HepG2 (cell line): ENCODE measurements around the gene GRAMD1A. TPM values are rescaled to one million over a fixed set of nuclear protein-coding genes. Genes with fewer than 3 reads are reported as not detected.

Source experiments
- KDM4B ChIP-seq: sonication (generic); formaldehyde crosslinking; IDR thresholded peaks from 2 replicates; pipeline ENCODE4 v1.4.0; 2020; ENCODE audit warnings: missing genetic modification reagents
- PLRG1 ChIP-seq: fragments of 450-650 bp; conservative IDR thresholded peaks from 2 replicates; pipeline ENCODE4 v1.6.1; 2016
- SCMH1 ChIP-seq: sonication (generic); formaldehyde crosslinking; IDR thresholded peaks from 2 replicates; pipeline ENCODE4 v1.9.0; 2021; ENCODE audit warnings: missing genetic modification reagents, mild to moderate bottlenecking, borderline replicate concordance
- TARDBP ChIP-seq: sonication (generic); formaldehyde crosslinking; IDR thresholded peaks from 2 replicates; pipeline ENCODE4 v1.8.0; 2022; ENCODE audit warnings: mild to moderate bottlenecking, missing genetic modification reagents
- ZBTB38 ChIP-seq: sonication (generic); formaldehyde crosslinking; IDR thresholded peaks from 2 replicates; pipeline ENCODE4 v1.5.1; 2020; ENCODE audit warnings: mild to moderate bottlenecking, missing genetic modification reagents
- ZNF282 ChIP-seq: fragments of 450-650 bp; IDR thresholded peaks from 2 replicates; pipeline ENCODE4 v1.6.1; 2018; ENCODE audit not compliant: partially characterized antibody
- ZNF460 ChIP-seq: sonication (generic); formaldehyde crosslinking; IDR thresholded peaks from 2 replicates; pipeline ENCODE4 v1.5.1; 2020; ENCODE audit warnings: missing genetic modification reagents, mild to moderate bottlenecking, borderline replicate concordance
- ZNF782 ChIP-seq: sonication (generic); formaldehyde crosslinking; IDR thresholded peaks from 2 replicates; pipeline ENCODE4 v1.4.0; 2020; ENCODE audit warnings: missing genetic modification reagents, mild to moderate bottlenecking, borderline replicate concordance
- ZNF841 ChIP-seq: sonication (generic); formaldehyde crosslinking; IDR thresholded peaks from 2 replicates; pipeline ENCODE4 v1.8.1; 2023; ENCODE audit warnings: missing genetic modification reagents, borderline replicate concordance
- ZSCAN25 ChIP-seq: sonication (generic); formaldehyde crosslinking; IDR thresholded peaks from 2 replicates; pipeline ENCODE4 v1.8.0; 2022; ENCODE audit warnings: mild to moderate bottlenecking, missing genetic modification reagents
- polyA plus RNA-seq, 8 experiments: library from polyadenylated mRNA; depleted of rRNA in 3 of 8; stranded (reverse) in 7 of 8; unstranded in 1 of 8; fragments of >200 nt; fragmentation: Illumina TruSeq in 4 of 8; extraction: Trizol in 4 of 8; gene quantifications; 2 replicates each; pipeline versions ENCODE4 v1.2.1 to v1.2.3, GENCODE V29; 2011 to 2016; ENCODE audit warnings: low read depth in 4 of 8, missing spikeins in 1 of 8, mixed read lengths in 1 of 8; ENCODE audit not compliant: insufficient read depth in 1 of 8
- total RNA-seq, 5 experiments: library from RNA; depleted of rRNA; stranded (reverse); fragments of >200 nt; fragmentation: Illumina TruSeq; extraction: Trizol; gene quantifications; 2 replicates each; pipeline ENCODE4 v1.2.3, GENCODE V29; 2016; ENCODE audit warnings: low read depth in 1 of 5
- TF ChIP-seq, protein P1 (sequence below): sonication (generic); formaldehyde crosslinking; IDR thresholded peaks from 2 replicates; pipeline ENCODE4 v1.4.0; 2020; ENCODE audit warnings: missing genetic modification reagents
- TF ChIP-seq, protein P2 (sequence below): sonication (generic); formaldehyde crosslinking; IDR thresholded peaks from 2 replicates; pipeline ENCODE4 v1.4.0; 2020; ENCODE audit warnings: missing genetic modification reagents
- TF ChIP-seq, protein P3 (sequence below): sonication (generic); formaldehyde crosslinking; IDR thresholded peaks from 2 replicates; pipeline ENCODE4 v1.4.0; 2020; ENCODE audit warnings: mild to moderate bottlenecking, low read depth, missing genetic modification reagents
- TF ChIP-seq, protein P4 (sequence below): sonication (generic); formaldehyde crosslinking; IDR thresholded peaks from 2 replicates; pipeline ENCODE4 v1.4.0; 2020; ENCODE audit warnings: missing genetic modification reagents, mild to moderate bottlenecking, borderline replicate concordance
- TF ChIP-seq, protein P5 (sequence below): sonication (generic); formaldehyde crosslinking; IDR thresholded peaks from 2 replicates; pipeline ENCODE4 v1.4.0; 2020; ENCODE audit warnings: low read depth, mild to moderate bottlenecking, missing genetic modification reagents

The GRAMD1A gene
- total and polyA plus RNA-seq, 2 of the 13 experiments (the other 11 are each of a cell fraction or from before 2014, with no cell fraction given): 14.7 to 181 TPM

DNA sequence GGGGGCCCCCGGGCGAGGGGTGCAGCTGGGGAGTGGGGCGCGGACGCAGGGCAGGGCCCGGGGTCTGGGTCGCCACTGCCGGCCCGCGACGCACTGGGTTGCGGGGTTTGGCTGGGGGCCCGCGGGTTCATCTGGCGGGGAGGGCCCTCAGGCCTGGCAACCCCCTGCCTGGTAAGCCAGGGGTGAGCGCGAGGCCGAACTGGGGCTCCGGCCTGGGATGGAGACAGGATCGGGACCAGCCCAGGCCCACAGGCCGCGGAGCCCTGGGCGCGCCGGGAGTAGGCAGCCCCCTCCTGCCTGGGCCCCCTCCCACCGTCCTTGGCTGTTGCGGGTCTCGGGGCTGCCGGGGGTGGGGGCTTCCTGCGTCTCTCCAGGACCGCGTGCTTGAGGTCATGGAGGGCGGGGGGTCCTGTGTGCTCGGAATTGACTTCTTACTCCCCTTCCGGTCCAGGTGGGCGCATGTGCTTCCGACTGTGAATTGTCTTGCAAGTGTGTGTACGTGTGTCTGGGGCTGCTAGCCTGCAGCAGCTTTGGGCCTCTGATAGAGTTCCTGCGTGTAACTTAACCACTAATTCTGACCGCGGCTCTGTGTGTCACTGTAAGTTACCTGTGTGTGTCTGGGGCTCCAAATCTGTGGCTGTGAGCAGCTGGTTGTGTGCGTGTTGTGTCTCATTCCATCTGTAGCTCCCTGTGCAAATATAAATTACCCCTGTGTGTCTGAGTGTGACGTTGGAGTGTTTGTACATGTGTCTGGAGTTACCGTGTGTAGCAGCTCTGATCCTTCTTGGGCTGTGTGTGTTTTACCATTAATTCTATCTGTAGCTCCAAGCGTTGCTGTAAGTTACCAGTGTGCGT, 751 bp downstream of the GRAMD1A start (continued):
- TF ChIP-seq ZSCAN25 (CRISPR knock-in tag) (no peak), ZNF782 (CRISPR knock-in tag) (no peak), TARDBP (CRISPR knock-in tag) (no peak), PLRG1 (no peak), ZNF841 (CRISPR knock-in tag) (no peak), ZNF282 (no peak), ZNF460 (no peak), ZBTB38 (CRISPR knock-in tag) (peak; percentile 24; the same call in 1 of the 2 replicates), KDM4B (CRISPR knock-in tag) (no peak), SCMH1 (CRISPR knock-in tag) (no peak)
- TF ChIP-seq, protein P1, sequence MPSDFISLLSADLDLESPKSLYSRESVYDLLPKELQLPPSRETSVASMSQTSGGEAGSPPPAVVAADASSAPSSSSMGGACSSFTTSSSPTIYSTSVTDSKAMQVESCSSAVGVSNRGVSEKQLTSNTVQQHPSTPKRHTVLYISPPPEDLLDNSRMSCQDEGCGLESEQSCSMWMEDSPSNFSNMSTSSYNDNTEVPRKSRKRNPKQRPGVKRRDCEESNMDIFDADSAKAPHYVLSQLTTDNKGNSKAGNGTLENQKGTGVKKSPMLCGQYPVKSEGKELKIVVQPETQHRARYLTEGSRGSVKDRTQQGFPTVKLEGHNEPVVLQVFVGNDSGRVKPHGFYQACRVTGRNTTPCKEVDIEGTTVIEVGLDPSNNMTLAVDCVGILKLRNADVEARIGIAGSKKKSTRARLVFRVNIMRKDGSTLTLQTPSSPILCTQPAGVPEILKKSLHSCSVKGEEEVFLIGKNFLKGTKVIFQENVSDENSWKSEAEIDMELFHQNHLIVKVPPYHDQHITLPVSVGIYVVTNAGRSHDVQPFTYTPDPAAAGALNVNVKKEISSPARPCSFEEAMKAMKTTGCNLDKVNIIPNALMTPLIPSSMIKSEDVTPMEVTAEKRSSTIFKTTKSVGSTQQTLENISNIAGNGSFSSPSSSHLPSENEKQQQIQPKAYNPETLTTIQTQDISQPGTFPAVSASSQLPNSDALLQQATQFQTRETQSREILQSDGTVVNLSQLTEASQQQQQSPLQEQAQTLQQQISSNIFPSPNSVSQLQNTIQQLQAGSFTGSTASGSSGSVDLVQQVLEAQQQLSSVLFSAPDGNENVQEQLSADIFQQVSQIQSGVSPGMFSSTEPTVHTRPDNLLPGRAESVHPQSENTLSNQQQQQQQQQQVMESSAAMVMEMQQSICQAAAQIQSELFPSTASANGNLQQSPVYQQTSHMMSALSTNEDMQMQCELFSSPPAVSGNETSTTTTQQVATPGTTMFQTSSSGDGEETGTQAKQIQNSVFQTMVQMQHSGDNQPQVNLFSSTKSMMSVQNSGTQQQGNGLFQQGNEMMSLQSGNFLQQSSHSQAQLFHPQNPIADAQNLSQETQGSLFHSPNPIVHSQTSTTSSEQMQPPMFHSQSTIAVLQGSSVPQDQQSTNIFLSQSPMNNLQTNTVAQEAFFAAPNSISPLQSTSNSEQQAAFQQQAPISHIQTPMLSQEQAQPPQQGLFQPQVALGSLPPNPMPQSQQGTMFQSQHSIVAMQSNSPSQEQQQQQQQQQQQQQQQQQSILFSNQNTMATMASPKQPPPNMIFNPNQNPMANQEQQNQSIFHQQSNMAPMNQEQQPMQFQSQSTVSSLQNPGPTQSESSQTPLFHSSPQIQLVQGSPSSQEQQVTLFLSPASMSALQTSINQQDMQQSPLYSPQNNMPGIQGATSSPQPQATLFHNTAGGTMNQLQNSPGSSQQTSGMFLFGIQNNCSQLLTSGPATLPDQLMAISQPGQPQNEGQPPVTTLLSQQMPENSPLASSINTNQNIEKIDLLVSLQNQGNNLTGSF (CRISPR knock-in tag): no peak
- TF ChIP-seq, protein P2, sequence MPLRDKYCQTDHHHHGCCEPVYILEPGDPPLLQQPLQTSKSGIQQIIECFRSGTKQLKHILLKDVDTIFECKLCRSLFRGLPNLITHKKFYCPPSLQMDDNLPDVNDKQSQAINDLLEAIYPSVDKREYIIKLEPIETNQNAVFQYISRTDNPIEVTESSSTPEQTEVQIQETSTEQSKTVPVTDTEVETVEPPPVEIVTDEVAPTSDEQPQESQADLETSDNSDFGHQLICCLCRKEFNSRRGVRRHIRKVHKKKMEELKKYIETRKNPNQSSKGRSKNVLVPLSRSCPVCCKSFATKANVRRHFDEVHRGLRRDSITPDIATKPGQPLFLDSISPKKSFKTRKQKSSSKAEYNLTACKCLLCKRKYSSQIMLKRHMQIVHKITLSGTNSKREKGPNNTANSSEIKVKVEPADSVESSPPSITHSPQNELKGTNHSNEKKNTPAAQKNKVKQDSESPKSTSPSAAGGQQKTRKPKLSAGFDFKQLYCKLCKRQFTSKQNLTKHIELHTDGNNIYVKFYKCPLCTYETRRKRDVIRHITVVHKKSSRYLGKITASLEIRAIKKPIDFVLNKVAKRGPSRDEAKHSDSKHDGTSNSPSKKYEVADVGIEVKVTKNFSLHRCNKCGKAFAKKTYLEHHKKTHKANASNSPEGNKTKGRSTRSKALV (CRISPR knock-in tag): no peak
- TF ChIP-seq, protein P3, sequence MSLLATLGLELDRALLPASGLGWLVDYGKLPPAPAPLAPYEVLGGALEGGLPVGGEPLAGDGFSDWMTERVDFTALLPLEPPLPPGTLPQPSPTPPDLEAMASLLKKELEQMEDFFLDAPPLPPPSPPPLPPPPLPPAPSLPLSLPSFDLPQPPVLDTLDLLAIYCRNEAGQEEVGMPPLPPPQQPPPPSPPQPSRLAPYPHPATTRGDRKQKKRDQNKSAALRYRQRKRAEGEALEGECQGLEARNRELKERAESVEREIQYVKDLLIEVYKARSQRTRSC (CRISPR knock-in tag): 0 out of 2 replicates have a peak, but pooled peaks have one; percentile 35
- TF ChIP-seq, protein P4, sequence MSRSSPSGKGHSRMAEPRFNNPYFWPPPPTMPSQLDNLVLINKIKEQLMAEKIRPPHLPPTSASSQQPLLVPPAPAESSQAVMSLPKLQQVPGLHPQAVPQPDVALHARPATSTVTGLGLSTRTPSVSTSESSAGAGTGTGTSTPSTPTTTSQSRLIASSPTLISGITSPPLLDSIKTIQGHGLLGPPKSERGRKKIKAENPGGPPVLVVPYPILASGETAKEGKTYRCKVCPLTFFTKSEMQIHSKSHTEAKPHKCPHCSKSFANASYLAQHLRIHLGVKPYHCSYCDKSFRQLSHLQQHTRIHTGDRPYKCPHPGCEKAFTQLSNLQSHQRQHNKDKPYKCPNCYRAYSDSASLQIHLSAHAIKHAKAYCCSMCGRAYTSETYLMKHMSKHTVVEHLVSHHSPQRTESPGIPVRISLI (CRISPR knock-in tag): no peak
- TF ChIP-seq, protein P5, sequence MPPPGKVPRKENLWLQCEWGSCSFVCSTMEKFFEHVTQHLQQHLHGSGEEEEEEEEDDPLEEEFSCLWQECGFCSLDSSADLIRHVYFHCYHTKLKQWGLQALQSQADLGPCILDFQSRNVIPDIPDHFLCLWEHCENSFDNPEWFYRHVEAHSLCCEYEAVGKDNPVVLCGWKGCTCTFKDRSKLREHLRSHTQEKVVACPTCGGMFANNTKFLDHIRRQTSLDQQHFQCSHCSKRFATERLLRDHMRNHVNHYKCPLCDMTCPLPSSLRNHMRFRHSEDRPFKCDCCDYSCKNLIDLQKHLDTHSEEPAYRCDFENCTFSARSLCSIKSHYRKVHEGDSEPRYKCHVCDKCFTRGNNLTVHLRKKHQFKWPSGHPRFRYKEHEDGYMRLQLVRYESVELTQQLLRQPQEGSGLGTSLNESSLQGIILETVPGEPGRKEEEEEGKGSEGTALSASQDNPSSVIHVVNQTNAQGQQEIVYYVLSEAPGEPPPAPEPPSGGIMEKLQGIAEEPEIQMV (CRISPR knock-in tag): no peak
